Measurements from ENCODE around the gene WDTC1.
A peak's percentile ranks its signal among the peaks of the same experiment; 100 is the strongest.
"Not testable (repeated sequence)": the region's sequence is repeated elsewhere in the genome, so short reads cannot be mapped to it uniquely, and the experiment has no call there.

WDTC1 gene, protein sequence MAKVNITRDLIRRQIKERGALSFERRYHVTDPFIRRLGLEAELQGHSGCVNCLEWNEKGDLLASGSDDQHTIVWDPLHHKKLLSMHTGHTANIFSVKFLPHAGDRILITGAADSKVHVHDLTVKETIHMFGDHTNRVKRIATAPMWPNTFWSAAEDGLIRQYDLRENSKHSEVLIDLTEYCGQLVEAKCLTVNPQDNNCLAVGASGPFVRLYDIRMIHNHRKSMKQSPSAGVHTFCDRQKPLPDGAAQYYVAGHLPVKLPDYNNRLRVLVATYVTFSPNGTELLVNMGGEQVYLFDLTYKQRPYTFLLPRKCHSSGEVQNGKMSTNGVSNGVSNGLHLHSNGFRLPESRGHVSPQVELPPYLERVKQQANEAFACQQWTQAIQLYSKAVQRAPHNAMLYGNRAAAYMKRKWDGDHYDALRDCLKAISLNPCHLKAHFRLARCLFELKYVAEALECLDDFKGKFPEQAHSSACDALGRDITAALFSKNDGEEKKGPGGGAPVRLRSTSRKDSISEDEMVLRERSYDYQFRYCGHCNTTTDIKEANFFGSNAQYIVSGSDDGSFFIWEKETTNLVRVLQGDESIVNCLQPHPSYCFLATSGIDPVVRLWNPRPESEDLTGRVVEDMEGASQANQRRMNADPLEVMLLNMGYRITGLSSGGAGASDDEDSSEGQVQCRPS
- 24.2 to 81.1 (median 59.2) reads per million in 3 experiments for total RNA-seq

GRCh38 chr1:27234049-27234882 lies at the start of gene WDTC1:
TSS of gene WDTC1 (plus strand) at chr1:27234632. CDS start at chr1:27261055, 26,423 bp downstream.
- DNase-seq: peak; percentile 97

GRCh38 chr1:27184665-27185064 lies 49.8 kb upstream of the WDTC1 start:
- DNase-seq: not testable (repeated sequence)

DNA sequence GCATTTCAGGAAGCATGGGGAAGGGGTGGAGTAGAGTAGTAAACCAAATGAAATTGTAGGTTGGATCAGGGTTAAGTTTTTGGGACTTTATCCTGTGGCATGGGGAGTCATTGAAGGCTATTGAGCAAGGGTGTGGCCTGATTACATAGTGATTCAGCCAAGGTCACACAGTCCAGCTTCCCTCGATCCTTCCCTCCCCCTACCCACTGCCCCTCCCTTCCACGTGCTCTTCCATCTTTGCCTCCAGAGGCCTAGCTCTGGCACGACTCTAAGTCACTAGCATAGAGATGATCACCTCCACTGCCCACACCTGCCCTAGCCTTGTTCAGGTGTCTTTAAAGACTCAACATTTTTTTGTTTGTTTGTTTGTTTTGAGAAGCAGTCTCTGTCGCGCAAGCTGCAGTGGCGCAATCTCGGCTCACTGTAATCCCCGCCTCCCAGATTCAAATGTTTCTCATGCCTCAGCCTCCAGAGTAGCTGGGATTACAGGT lies 42.3 kb upstream of the WDTC1 start:
- no peak for DNase-seq

DNA sequence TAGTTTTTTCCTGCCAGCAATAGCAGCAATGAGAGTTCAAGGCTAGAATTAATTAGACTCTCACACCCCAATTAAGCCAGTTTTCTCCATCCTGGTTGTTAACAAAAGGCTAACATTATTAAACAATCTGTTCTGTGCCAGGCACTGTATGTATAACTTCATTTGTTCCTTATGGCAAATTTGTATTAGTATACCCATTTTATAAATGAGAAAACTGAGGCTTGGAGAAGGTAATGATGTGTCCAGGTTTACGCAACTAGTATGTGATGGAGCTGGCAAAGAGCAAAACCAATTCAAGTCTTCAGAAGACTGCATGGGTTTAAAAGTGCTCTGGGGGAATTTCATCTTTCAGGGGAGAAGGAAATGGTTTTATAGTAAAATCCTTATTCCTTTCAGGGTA lies 41.2 kb upstream of the WDTC1 start:
- no peak for DNase-seq

DNA sequence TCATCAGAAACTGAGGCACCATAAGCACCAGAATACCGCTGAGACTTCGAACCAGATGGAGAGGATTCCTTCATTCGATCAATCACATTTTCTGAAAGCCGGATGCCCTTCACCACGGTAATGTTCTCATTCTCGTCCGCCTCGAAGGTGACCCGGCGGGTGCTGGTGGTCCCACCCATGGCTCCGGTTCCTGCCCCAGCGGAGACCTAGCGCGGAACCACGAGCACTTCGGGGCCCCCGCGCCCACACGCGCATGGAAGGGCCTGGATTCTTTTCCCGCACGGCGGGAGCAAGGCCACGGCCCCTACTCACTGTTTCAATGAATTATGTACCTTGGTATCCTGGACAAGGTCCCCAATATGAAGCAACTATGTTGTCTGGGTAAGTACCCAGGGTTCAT lies 33.1 kb upstream of the WDTC1 start:
- DNase-seq: no peak

DNA sequence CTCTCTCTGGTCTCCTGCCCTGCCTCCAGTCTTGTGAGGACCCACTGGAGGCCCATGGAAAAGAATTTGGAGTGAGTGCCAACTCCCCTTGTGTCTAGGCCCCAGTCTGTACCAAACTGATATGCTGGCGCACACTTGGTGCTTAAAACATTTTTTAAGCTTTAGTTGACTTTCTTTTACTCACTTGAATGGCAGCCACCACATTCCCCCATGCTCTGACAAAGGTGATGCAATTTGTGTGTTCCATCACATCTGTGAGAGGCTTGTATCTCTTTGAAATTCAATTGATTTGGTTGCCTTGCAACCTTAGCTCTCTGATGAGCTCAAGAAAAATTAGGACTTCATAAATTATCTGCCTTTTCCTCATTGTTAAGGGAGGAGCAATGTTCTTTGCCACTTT lies 30.5 kb upstream of the WDTC1 start:
- DNase-seq: no peak

- not testable (repeated sequence) for DNase-seq
Measured at GRCh38 chr1:27207238-27207637, 27.2 kb upstream of the WDTC1 start.

DNA sequence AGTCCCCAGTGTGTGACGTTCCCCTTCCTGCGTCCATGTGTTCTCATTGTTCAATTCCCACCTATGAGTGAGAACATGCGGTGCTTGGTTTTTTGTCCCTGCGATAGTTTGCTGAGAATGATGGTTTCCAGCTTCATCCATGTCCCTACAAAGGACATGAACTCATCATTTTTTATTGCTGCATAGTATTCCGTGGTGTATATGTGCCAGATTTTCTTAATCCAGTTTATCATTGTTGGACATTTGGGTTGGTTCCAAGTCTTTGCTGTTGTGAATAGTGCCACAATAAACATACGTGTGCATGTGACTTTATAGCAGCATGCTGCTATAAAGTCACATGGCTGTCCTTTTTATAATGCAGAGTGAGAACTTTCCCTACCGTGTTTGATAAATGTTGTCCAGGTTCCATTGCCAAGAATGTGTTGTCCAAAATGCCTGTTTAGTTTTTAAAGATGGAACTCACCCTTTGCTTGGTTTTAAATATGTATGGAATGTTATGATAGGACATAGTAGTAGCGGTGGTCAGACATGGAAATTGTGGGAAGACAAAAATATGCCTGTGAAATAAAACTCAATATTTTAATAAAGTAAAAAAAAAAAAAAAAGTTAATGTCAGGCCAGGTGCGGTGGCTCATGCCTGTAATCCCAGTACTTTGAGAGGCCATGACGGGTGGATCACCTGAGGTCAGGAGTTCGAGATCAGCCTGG lies 26.1 kb upstream of the WDTC1 start:
- not testable (repeated sequence) for DNase-seq

GRCh38 chr1:27216466-27216865 lies 18.0 kb upstream of the WDTC1 start:
- DNase-seq: no peak

- DNase-seq: no peak
Measured at GRCh38 chr1:27217401-27217800, 17.0 kb upstream of the WDTC1 start.

DNA sequence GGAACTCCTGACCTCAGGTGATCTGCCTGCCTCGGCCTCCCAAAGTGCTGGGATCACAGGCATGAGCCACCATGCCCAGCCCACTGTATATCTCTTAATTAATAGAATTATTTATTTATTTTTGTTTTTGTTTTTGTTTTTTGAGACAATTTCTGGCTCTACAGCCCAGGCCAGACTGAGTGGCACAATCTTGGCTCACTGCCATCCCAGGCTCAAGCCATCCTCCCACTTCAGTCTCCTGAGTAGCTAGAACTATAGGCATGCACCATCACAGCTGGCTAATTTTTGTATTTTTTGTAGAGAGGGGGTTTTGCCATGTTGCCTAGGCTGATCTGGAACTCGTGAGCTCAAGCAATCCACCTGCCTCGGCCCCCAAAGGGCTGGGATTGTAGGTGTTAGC lies 15.7 kb upstream of the WDTC1 start:
- DNase-seq: no peak

- no peak for DNase-seq
Measured at GRCh38 chr1:27220096-27220495, 14.3 kb upstream of the WDTC1 start.

DNA sequence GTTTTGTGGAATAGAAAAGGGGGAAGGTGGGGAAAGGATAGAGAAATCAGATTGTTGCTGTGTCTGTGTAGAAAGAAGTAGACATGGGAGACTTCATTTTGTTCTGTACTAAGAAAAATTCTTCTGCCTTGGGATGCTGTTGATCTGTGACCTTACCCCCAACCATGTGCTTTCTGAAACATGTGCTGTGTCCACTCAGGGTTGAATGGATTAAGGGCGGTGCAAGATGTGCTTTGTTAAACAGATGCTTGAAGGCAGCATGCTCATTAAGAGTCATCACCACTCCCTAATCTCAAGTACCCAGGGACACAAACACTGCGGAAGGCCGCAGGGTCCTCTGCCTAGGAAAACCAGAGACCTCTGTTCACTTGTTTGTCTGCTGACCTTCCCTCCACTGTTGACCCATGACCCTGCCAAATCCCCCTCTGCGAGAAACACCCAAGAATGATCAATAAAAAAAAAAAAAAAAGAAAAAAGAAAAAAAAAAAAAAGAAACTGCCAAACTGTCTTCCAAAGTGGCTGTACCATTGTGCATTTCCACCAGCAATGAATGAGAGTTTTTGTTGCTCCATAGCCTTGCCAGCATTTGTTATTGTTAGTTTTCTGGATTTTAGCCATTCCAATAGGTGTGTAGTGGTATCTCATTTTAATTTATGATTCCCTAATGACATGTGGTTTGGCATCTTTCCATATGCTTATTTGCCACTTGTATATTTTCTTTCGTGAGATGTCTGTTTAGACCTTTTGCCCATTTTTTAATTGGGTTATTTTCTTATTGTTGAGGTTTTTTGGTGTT lies 13.5 kb upstream of the WDTC1 start:
- not testable (repeated sequence) for DNase-seq

- no peak for DNase-seq
Measured at GRCh38 chr1:27225621-27226020, 8.8 kb upstream of the WDTC1 start.

DNA sequence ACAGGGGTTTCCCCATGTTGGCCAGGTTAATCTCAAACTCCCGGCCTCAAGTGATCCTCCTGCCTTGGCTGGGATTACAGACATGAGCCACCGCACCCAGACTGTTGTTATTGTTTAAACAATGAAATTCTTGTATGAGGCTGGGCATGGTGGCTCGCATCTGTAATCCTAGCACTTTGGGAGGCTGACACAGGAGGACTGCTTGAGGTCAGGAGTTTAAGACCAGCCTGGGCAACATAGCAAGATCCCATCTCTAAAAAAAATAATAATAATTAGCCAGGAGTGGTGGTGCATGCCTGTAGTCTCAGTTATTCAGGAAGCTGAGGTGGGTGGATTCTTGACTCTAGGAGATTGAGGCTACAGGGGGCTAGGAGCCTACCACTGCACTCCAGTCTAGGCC lies 6.7 kb upstream of the WDTC1 start:
- DNase-seq: no peak

GRCh38 chr1:27233667-27234048 lies 774 bp upstream of the WDTC1 start:
- peak; percentile 2 for DNase-seq

GRCh38 chr1:27235827-27236226 lies 1.4 kb downstream of the WDTC1 start:
- DNase-seq: no peak

DNA sequence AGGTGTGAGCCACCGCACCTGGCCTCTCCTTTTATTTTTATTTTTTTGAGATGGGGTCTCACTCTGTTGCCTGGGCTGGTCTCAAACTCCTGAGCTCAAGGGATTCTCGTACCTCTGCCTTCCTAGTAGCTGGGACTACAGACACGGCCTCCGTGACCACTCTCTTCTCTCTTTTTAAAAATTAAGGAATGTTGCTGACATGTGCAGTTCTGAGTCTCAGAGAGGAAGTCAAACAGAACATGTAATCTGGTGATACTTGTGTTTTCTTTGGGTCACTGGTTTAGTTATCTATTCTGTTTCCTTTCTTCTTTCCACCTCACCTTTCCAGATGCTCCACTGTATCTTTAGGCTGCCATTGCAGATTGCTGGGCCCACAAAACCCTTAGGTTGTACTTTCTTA lies 2.7 kb downstream of the WDTC1 start:
- no peak for DNase-seq

DNA sequence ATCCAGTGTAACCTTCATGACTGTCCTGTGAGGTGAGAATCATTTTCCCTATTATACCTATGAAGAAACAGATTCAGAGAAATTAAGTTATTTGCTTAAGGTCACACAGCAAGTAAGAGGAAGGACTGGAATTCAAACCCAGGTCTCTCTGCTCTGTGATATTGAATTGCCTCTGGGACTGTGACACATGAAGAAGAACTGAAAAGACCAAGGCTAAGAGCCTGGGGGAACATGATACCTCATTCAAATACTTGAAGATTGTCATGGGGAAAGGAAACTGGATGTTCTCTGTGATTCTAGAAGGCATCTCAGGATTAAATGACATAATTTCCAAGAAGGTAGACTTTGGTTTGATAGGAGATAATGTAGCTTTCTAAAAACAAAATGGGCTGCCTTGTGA lies 3.6 kb downstream of the WDTC1 start:
- no peak for DNase-seq

DNA sequence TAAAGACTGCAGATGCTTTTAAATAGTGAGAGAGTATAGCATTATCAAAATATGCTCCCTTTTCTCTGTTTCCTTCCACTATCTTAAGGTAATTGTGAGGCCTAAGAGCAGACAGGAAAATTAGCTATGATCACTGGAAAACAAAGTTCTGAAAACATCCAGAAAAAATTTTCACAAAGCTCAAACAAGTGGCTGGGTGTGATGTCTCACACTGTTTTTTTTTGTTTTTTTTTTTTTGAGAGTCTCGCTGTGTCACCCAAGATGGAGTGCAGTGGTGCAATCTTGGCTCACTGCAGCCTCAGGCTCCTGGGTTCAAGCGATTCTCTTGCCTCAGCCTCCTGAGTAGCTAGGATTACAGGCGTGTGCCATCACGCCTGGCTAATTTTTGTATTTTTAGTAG lies 7.2 kb downstream of the WDTC1 start:
- no peak for DNase-seq

GRCh38 chr1:27243665-27244064 lies 9.2 kb downstream of the WDTC1 start:
- DNase-seq: not testable (repeated sequence)

GRCh38 chr1:27246194-27246593 lies 11.8 kb downstream of the WDTC1 start:
- DNase-seq: no peak
